Measurements from ENCODE around the gene JADE3. TPM values are rescaled to one million over a fixed set of nuclear protein-coding genes. Genes with fewer than 3 reads are reported as not detected.

JADE3 gene
- polyA plus RNA-seq, 4 donors, result 1.1 to 11.5 (median 2.4) TPM

DNA sequence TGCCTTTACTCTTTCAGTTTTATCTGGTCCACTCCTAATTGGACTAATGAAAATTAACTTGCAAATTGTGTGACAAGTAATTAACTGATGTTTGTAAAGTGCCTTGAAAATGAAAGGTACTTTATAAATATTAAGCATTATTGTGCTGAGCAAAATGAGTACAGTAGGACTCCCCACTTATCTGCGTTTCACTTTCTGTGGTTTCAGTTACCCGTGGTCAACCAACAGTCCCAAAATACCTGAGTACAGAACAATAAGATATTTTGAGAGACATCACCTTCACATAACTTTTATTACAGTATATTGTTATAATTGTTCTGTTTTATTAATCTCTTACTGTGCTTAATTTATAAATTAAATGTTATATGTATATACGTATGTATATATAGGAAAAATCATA is 27.4 kb upstream of the JADE3 start:
- Histone ChIP-seq H3K4me1 (ENCODE audit: control insufficient read depth in 3 of 3, insufficient read depth in 2 of 3, low read depth in 1 of 3, low read length in 2 of 3) (no peaks in the 10 kb centered on the region), H3K27ac (ENCODE audit: low read depth in 1 of 3, low read length in 2 of 3) (no peak overlapping the region), H3K36me3 (ENCODE audit: control insufficient read depth in 3 of 3, insufficient read depth in 2 of 3, low read depth in 1 of 3, low read length in 3 of 3) (peaks cover 0 to 5% (median 0%) of the 10 kb centered on the region in 3 donors), H3K9me3 (ENCODE audit: control insufficient read depth in 2 of 2, insufficient read depth in 1 of 2, low read depth in 1 of 2, low read length in 1 of 2) (no peaks in the 10 kb centered on the region), H3K4me3 (ENCODE audit: low read depth in 1 of 3, low read length in 3 of 3) (no peak overlapping the region), H3K27me3 (ENCODE audit: control insufficient read depth in 3 of 3, insufficient read depth in 3 of 3, low read length in 3 of 3) (no peaks in the 10 kb centered on the region)
- WGBS, 3 donors, result 80 to 88% (median 82%) methylated on average over 3 of the region's 3 CpGs
- FAIRE-seq (peak; percentile 5), DNase-seq (no peak)

DNA sequence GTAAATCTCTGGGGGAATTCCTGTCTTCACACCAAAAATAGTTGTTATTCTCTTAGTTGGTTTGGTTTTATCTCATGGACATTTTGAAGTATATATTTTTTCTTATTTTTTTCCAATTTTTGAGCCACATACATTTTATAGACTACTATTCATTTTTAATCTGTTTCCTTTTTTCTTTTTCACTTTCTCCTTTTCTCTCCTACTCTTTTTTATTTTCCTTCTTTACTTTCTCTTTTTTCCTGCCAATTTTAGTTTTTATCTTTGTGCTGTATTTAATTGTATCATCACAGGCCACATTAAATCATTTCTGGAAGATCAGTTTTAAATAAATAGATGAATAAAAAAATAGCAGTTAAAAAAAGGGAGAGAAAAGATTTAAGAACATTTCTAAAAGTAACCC is 14.0 kb upstream of the JADE3 start:
- H3K9me3 ChIP-seq (ENCODE audit: control insufficient read depth in 2 of 2, insufficient read depth in 1 of 2, low read depth in 1 of 2, low read length in 1 of 2), result no peaks in the 10 kb centered on the region
- no peak overlapping the region for H3K4me3 ChIP-seq (ENCODE audit: low read depth in 1 of 3, low read length in 3 of 3)
- FAIRE-seq (no peak), DNase-seq (no peak)
- H3K36me3 ChIP-seq (ENCODE audit: control insufficient read depth in 3 of 3, insufficient read depth in 2 of 3, low read depth in 1 of 3, low read length in 3 of 3), result no peaks in the 10 kb centered on the region
- no peaks in the 10 kb centered on the region for H3K27me3 ChIP-seq (ENCODE audit: control insufficient read depth in 3 of 3, insufficient read depth in 3 of 3, low read length in 3 of 3)
- H3K4me1 ChIP-seq (ENCODE audit: control insufficient read depth in 3 of 3, insufficient read depth in 2 of 3, low read depth in 1 of 3, low read length in 2 of 3), result no peaks in the 10 kb centered on the region
- no peak overlapping the region for H3K27ac ChIP-seq (ENCODE audit: low read depth in 1 of 3, low read length in 2 of 3)

DNA sequence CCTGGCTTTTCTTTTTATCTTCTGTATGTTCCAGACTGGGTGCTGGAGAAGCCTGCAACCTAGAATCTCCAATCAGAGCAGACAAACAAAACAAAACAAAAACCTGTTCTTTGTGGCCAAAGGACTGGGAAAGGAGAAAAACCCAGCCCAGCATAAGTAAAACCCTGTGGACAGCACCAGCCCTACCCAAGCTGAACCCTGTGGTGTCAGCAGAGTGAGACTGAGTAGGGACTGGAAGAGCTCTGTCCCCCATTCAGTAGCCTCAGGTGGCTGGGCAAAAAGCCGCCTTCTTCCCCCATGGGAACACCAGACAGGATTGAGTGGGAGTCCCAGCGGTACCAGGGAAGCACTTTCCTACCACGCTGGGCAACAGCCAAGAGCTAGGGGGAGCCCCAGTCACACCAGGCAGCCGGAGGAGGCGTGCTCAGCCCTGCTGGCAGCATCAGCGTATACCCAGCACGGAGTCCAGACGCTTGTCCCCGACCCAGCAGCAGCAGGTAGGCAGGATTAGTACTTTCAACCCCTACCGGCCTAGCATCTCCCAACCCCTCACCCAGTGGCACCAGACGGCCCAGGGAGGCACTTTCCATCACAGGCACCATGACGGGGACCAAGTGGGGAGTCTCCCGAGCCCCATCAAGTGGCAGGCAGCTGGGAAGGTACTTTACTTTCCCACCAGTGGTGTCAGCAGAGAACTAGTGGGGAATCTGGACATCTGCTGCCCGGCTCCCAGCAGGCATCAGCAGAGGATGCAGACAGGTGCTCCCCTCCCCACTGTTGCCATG is 8.6 kb upstream of the JADE3 start:
- peak overlapping the region in 1 of 3 donors; percentile 53 for H3K27ac ChIP-seq (ENCODE audit: low read depth in 1 of 3, low read length in 2 of 3)
- peak overlapping the region in 2 of 3 donors; percentile 29 to 44 for H3K4me3 ChIP-seq (ENCODE audit: low read depth in 1 of 3, low read length in 3 of 3)
- no peaks in the 10 kb centered on the region for H3K36me3 ChIP-seq (ENCODE audit: control insufficient read depth in 3 of 3, insufficient read depth in 2 of 3, low read depth in 1 of 3, low read length in 3 of 3)
- no peaks in the 10 kb centered on the region for H3K4me1 ChIP-seq (ENCODE audit: control insufficient read depth in 3 of 3, insufficient read depth in 2 of 3, low read depth in 1 of 3, low read length in 2 of 3)
- FAIRE-seq (no peak), DNase-seq (peak; percentile 77 to 84)
- H3K9me3 ChIP-seq (ENCODE audit: control insufficient read depth in 2 of 2, insufficient read depth in 1 of 2, low read depth in 1 of 2, low read length in 1 of 2), result no peaks in the 10 kb centered on the region
- H3K27me3 ChIP-seq (ENCODE audit: control insufficient read depth in 3 of 3, insufficient read depth in 3 of 3, low read length in 3 of 3), result no peaks in the 10 kb centered on the region
- 1 to 7% (median 3%) methylated on average over 9 to 14 of the region's 14 CpGs for WGBS, 3 donors

DNA sequence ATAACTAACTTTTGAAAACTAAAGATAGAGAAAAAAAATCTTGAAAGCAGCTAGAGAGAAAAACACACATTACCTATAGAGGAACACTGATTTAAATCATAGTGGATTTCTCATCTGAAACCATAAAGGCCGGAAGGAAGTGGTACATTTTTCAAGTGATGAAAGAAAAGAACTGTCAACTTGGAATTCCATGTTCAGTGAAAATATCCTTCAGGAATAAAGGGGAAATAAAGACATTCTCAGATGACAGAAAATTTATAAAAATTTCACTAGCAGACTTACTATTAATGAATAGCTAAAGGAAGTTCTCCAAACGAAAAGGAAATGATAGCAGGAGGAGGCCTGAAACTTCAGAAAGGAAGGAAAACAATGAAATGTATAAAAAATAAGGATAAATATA is 7.6 kb upstream of the JADE3 start:
- H3K4me3 ChIP-seq (ENCODE audit: low read depth in 1 of 3, low read length in 3 of 3), result no peak overlapping the region
- H3K9me3 ChIP-seq (ENCODE audit: control insufficient read depth in 2 of 2, insufficient read depth in 1 of 2, low read depth in 1 of 2, low read length in 1 of 2), result no peaks in the 10 kb centered on the region
- no peaks in the 10 kb centered on the region for H3K36me3 ChIP-seq (ENCODE audit: control insufficient read depth in 3 of 3, insufficient read depth in 2 of 3, low read depth in 1 of 3, low read length in 3 of 3)
- no peaks in the 10 kb centered on the region for H3K4me1 ChIP-seq (ENCODE audit: control insufficient read depth in 3 of 3, insufficient read depth in 2 of 3, low read depth in 1 of 3, low read length in 2 of 3)
- DNase-seq (no peak), FAIRE-seq (no peak)
- no peak overlapping the region for H3K27ac ChIP-seq (ENCODE audit: low read depth in 1 of 3, low read length in 2 of 3)
- WGBS, 3 donors, result 62 to 74% (median 63%) methylated on average over 2 of the region's 2 CpGs
- H3K27me3 ChIP-seq (ENCODE audit: control insufficient read depth in 3 of 3, insufficient read depth in 3 of 3, low read length in 3 of 3), result no peaks in the 10 kb centered on the region

DNA sequence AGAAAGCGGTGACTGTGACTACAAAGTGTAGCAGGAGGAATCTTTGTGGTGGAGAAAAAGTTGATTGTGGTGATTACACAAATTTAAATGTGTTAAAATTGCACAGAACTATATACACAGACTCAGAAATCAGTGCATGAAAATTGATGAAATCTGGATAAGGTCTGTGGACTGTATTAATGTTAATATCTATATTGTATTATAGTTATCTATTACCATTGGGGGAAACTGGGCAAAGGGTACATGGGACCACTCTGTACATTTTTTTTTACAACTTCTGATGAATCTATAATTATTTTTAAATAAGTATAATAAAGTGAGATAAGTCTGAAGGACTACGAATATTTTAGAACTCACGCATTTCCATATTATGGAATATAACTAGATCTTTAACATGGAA is 1.8 kb upstream of the JADE3 start:
- H3K9me3 ChIP-seq (ENCODE audit: control insufficient read depth in 2 of 2, insufficient read depth in 1 of 2, low read depth in 1 of 2, low read length in 1 of 2), result no peaks in the 10 kb centered on the region
- no peaks in the 10 kb centered on the region for H3K36me3 ChIP-seq (ENCODE audit: control insufficient read depth in 3 of 3, insufficient read depth in 2 of 3, low read depth in 1 of 3, low read length in 3 of 3)
- WGBS, 3 donors, result 85 to 90% (median 89%) methylated on average over 3 of the region's 3 CpGs
- H3K27ac ChIP-seq (ENCODE audit: low read depth in 1 of 3, low read length in 2 of 3), result no peak overlapping the region
- FAIRE-seq (no peak), DNase-seq (no peak)
- H3K27me3 ChIP-seq (ENCODE audit: control insufficient read depth in 3 of 3, insufficient read depth in 3 of 3, low read length in 3 of 3), result peaks cover 0 to 3% (median 0%) of the 10 kb centered on the region in 3 donors
- H3K4me3 ChIP-seq (ENCODE audit: low read depth in 1 of 3, low read length in 3 of 3), result no peak overlapping the region
- H3K4me1 ChIP-seq (ENCODE audit: control insufficient read depth in 3 of 3, insufficient read depth in 2 of 3, low read depth in 1 of 3, low read length in 2 of 3), result peaks cover 0 to 4% (median 0%) of the 10 kb centered on the region in 3 donors

DNA sequence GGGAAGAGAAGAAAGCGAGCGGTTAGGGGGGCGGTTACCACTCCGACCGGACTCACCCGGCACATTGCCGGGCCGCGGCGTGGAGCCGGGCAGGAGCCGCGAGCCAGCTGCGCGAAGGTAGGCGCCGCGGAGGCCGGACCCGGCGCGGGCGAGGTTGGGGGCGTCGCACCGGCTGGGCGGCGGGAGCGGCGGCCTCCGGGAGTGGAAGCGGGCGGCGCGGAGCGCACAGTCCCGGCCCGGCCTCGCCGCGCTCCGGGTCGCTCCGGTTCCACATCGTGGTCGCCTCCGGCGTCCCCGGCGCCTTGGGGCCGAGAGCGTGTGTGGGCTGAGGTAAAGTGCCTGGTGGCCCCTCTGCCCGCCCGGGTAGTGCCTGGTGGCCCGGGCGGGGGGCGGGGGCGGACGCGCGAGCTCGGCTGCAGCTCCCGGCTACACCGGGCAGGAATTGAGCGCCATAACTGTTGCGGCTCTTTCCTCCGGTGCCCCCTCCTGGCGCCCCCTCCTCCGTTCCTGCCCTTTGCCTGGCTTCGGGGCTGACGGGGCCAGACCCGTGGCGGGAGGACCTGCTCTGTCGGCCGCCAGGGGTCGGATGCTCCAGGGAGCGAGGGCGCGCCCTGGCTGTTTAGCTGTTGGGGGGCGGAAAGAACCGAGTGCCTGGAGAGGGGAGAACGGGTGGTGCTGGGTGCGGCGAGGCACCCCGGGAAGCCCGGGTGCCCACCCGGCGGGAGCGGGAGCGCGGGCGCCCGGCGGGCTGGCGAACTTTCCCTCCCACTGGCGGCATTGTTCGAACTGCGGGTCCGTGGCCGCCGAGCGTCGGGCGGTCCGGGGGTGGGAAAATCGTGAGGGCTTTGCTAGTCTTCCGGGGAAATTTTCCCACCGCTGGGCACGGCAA is 626 bp downstream of the JADE3 start:
- no peaks in the 10 kb centered on the region for H3K9me3 ChIP-seq (ENCODE audit: control insufficient read depth in 2 of 2, insufficient read depth in 1 of 2, low read depth in 1 of 2, low read length in 1 of 2)
- peak; percentile 16 to 72 for DNase-seq
- H3K4me3 ChIP-seq (ENCODE audit: low read depth in 1 of 3, low read length in 3 of 3), result peak overlapping the region; percentile 53 to 67 (median 64)
- H3K27me3 ChIP-seq (ENCODE audit: control insufficient read depth in 3 of 3, insufficient read depth in 3 of 3, low read length in 3 of 3), result peaks cover 0 to 3% (median 0%) of the 10 kb centered on the region in 3 donors
- H3K4me1 ChIP-seq (ENCODE audit: control insufficient read depth in 3 of 3, insufficient read depth in 2 of 3, low read depth in 1 of 3, low read length in 2 of 3), result peaks cover 0 to 4% (median 0%) of the 10 kb centered on the region in 3 donors
- no peak for FAIRE-seq
- no peaks in the 10 kb centered on the region for H3K36me3 ChIP-seq (ENCODE audit: control insufficient read depth in 3 of 3, insufficient read depth in 2 of 3, low read depth in 1 of 3, low read length in 3 of 3)
- peak overlapping the region in 2 of 3 donors; percentile 44 to 58 for H3K27ac ChIP-seq (ENCODE audit: low read depth in 1 of 3, low read length in 2 of 3)
- 0 to 53% (median 7%) methylated on average over 16 to 109 of the region's 109 CpGs for WGBS, 3 donors

DNA sequence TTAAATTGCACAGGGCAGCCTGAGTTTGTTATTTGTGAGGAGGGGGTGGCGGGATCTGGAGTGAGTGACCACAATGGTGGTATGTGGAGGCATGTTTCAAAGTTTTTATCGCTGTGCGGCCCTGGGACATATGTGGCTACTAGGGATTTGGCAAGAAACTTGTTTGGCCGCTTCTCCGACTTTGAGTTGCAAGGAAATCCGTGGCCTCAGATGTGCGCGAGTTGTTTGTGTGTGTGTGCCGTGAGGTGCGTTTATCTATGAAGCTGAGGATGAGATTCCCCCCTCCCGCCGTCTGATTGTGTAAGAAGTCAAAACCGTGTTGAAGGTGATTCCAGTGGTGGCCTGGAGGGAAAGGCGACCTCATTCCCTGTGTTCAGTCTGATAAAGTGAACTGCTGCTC is 1.4 kb downstream of the JADE3 start:
- Histone ChIP-seq H3K4me1 (ENCODE audit: control insufficient read depth in 3 of 3, insufficient read depth in 2 of 3, low read depth in 1 of 3, low read length in 2 of 3) (peaks cover 0 to 4% (median 0%) of the 10 kb centered on the region in 3 donors), H3K4me3 (ENCODE audit: low read depth in 1 of 3, low read length in 3 of 3) (peak overlapping the region; percentile 53 to 67 (median 64)), H3K27me3 (ENCODE audit: control insufficient read depth in 3 of 3, insufficient read depth in 3 of 3, low read length in 3 of 3) (peaks cover 0 to 3% (median 0%) of the 10 kb centered on the region in 3 donors), H3K9me3 (ENCODE audit: control insufficient read depth in 2 of 2, insufficient read depth in 1 of 2, low read depth in 1 of 2, low read length in 1 of 2) (no peaks in the 10 kb centered on the region), H3K36me3 (ENCODE audit: control insufficient read depth in 3 of 3, insufficient read depth in 2 of 3, low read depth in 1 of 3, low read length in 3 of 3) (no peaks in the 10 kb centered on the region), H3K27ac (ENCODE audit: low read depth in 1 of 3, low read length in 2 of 3) (peak overlapping the region in 1 of 3 donors; percentile 58)
- no peak for FAIRE-seq
- WGBS, 3 donors, result 6 to 43% (median 9%) methylated on average over 12 to 14 of the region's 14 CpGs
- peak; percentile 10 to 46 for DNase-seq

DNA sequence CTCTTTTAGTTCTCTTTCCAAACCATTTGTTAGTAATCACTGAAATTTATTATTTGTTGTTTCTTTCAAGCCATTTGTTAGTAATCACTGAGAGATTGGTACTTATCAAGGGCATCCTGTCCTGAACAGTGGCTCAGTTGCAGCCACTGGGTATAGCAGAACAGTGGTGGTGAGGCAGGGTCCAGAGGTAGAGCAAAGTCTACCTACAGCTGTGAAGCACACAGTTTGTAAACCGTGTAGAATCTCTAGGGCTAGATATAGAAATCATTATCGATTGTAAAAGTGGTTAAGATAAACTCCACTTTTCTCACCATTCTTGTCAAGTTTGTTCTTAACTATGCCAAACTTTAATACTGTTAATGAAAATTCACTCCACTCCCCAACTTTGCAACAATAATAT is 4.1 kb downstream of the JADE3 start:
- Histone ChIP-seq H3K4me1 (ENCODE audit: control insufficient read depth in 3 of 3, insufficient read depth in 2 of 3, low read depth in 1 of 3, low read length in 2 of 3) (peaks cover 0 to 4% (median 0%) of the 10 kb centered on the region in 3 donors), H3K27me3 (ENCODE audit: control insufficient read depth in 3 of 3, insufficient read depth in 3 of 3, low read length in 3 of 3) (peaks cover 0 to 3% (median 0%) of the 10 kb centered on the region in 3 donors), H3K9me3 (ENCODE audit: control insufficient read depth in 2 of 2, insufficient read depth in 1 of 2, low read depth in 1 of 2, low read length in 1 of 2) (no peaks in the 10 kb centered on the region), H3K36me3 (ENCODE audit: control insufficient read depth in 3 of 3, insufficient read depth in 2 of 3, low read depth in 1 of 3, low read length in 3 of 3) (no peaks in the 10 kb centered on the region), H3K4me3 (ENCODE audit: low read depth in 1 of 3, low read length in 3 of 3) (no peak overlapping the region), H3K27ac (ENCODE audit: low read depth in 1 of 3, low read length in 2 of 3) (no peak overlapping the region)
- FAIRE-seq (no peak), DNase-seq (no peak)
- 26 to 54% (median 36%) methylated on average over 2 of the region's 2 CpGs for WGBS, 3 donors

All from small intestine (tissue), 7 donors.